ENCODE measurements around the gene SMAD2. TPM values are rescaled to one million over a fixed set of nuclear protein-coding genes. Genes with fewer than 3 reads are reported as not detected.

Gene SMAD2
- total and polyA plus RNA-seq, 2 of the 8 experiments (the other 6 are each of a cell fraction or from before 2014, with no cell fraction given) = 28.4 to 124 TPM

GRCh38 chr18:47771922-47772321 is 158.5 kb downstream of the SMAD2 start:
- Histone ChIP-seq H4K5ac (ENCODE audit: insufficient read length, low read depth, low read length) (no peak overlapping the region), H3K23ac (ENCODE audit: insufficient read length) (no peak overlapping the region), H3K27ac (ENCODE audit: low read depth, low read length) (no peak overlapping the region)
- no peak for TF ChIP-seq CTBP2 (IDR thresholded peaks at IDR 0.05; ENCODE audit: borderline replicate concordance, insufficient read depth, insufficient read length, low read length)
- no peak for TF ChIP-seq TCF12 (IDR thresholded peaks at IDR 0.05; ENCODE audit: low read depth, low read length)
- TF ChIP-seq CHD1 (IDR thresholded peaks at IDR 0.05; ENCODE audit: low read depth, low read length) = no peak
- no peak for TF ChIP-seq TEAD4 (IDR thresholded peaks at IDR 0.05; ENCODE audit: low read depth, low read length)
- no peak for TF ChIP-seq RAD21 (IDR thresholded peaks at IDR 0.05 in 1 of 2, conservative IDR thresholded peaks at IDR 0.05 in 1 of 2; ENCODE audit: low read depth in 2 of 2, low read length in 2 of 2)
- no peak for TF ChIP-seq BACH1 (IDR thresholded peaks at IDR 0.05; ENCODE audit: low read length)
- TF ChIP-seq CEBPB (IDR thresholded peaks at IDR 0.05; ENCODE audit: low read depth, low read length) = no peak
- no peak for TF ChIP-seq CBX5 (IDR thresholded peaks at IDR 0.05; ENCODE audit: low read depth, low read length)
- no peak for TF ChIP-seq PHF8 (conservative IDR thresholded peaks at IDR 0.05; ENCODE audit: low read depth, low read length)
- TF ChIP-seq NRF1 (IDR thresholded peaks at IDR 0.05; ENCODE audit: low read depth, low read length) = no peak
- TF ChIP-seq TAF1 (IDR thresholded peaks at IDR 0.05; ENCODE audit: low read depth, low read length) = no peak
- TF ChIP-seq POU5F1 (IDR thresholded peaks at IDR 0.05; ENCODE audit: low read depth, low read length) = no peak
- no peak for TF ChIP-seq SAP30 (IDR thresholded peaks at IDR 0.05; ENCODE audit: insufficient read depth, insufficient replicate concordance, low read length)
- no peak for TF ChIP-seq HDAC6 (IDR thresholded peaks at IDR 0.05; ENCODE audit: low read depth, low read length)
- no peak for TF ChIP-seq RBBP5 (IDR thresholded peaks at IDR 0.05; ENCODE audit: borderline replicate concordance, low read depth, low read length)

More at GRCh38 chr18:47771922-47772321, 158.5 kb downstream of the SMAD2 start:
- H2BK5ac ChIP-seq (ENCODE audit: low read depth, low read length) = no peak overlapping the region
- H2BK12ac ChIP-seq (ENCODE audit: low read depth, low read length) = peak overlapping the region; percentile 50; the same call in 1 of the 2 replicates
- no peak overlapping the region for H3K4me3 ChIP-seq (ENCODE audit: extremely low read depth in 1 of 4, insufficient read depth in 2 of 4, low read depth in 3 of 4, low read length in 4 of 4)
- no peak overlapping the region for H3K18ac ChIP-seq (ENCODE audit: extremely low read depth, low read length)
- H4K8ac ChIP-seq (ENCODE audit: extremely low read depth, insufficient read depth, low read length) = no peak overlapping the region
- no peak overlapping the region for H3K14ac ChIP-seq (ENCODE audit: insufficient read length)
- no peak overlapping the region for H3K4me2 ChIP-seq (ENCODE audit: insufficient read depth in 1 of 2, low read depth in 2 of 2, low read length in 2 of 2)
- no peaks in the 10 kb centered on the region for H3K36me3 ChIP-seq (ENCODE audit: control insufficient read depth in 2 of 4, insufficient read depth in 4 of 4, low read length in 3 of 4)
- no peaks in the 10 kb centered on the region for H3K79me1 ChIP-seq (ENCODE audit: low read depth, low read length)
- POLR2A ChIA-PET (ENCODE audit: partially characterized antibody) = no interaction called here
- CTCF ChIA-PET (ENCODE audit: partially characterized antibody) = interaction anchor here (0.6 to 2.4 kb wide), 27 partner anchors 11 to 566 kb away, joined by 3 to 30 read pairs (median 4); no protein-coding TSS in a partner anchor
- H3K27me3 ChIP-seq (replicated peaks in 1 of 4; ENCODE audit: control insufficient read depth in 3 of 4, extremely low read depth in 1 of 4, insufficient read depth in 3 of 4, low read length in 3 of 4) = no peaks in the 10 kb centered on the region; a peak in 1 of 7 replicates
- FAIRE-seq = no peak
- no peak overlapping the region for H3K4ac ChIP-seq (replicated peaks; ENCODE audit: insufficient read length, low read depth, low read length)
- H2BK120ac ChIP-seq (replicated peaks; ENCODE audit: low read depth, low read length) = peak overlapping the region; percentile 47
- no peak overlapping the region for H2AFZ ChIP-seq (ENCODE audit: low read length)
- H3K79me2 ChIP-seq (ENCODE audit: control insufficient read depth in 1 of 2, insufficient read depth in 2 of 2, low read length in 2 of 2) = no peaks in the 10 kb centered on the region
- no peaks in the 10 kb centered on the region for H3K23me2 ChIP-seq (ENCODE audit: low read depth, low read length)
- H3K9ac ChIP-seq (replicated peaks in 1 of 4; ENCODE audit: extremely low read depth in 1 of 4, low read depth in 3 of 4, low read length in 3 of 4) = no peak overlapping the region
- 57% methylated on average over 3 of the region's 3 CpGs; no CpG with 5 or more reads in 1 of the 2 experiments for WGBS, 2 experiments (ENCODE audit: extremely low coverage in 1 of 2, insufficient coverage in 1 of 2, insufficient read length in 1 of 2, insufficient replicate concordance in 2 of 2, low coverage in 1 of 2, low lambda C conversion rate in 2 of 2, missing lambda C conversion rate in 1 of 2)
- no peaks in the 10 kb centered on the region for H4K20me1 ChIP-seq (replicated peaks in 1 of 2; ENCODE audit: control insufficient read depth in 1 of 2, insufficient read depth in 2 of 2, low read length in 2 of 2)
- H4K91ac ChIP-seq (replicated peaks; ENCODE audit: insufficient read length, low read length) = peak overlapping the region; percentile 49
- no peak for DNase-seq (ENCODE audit: low read depth in 1 of 2, low spot score in 2 of 2)
- no peaks in the 10 kb centered on the region for H3K9me3 ChIP-seq (ENCODE audit: insufficient read depth in 2 of 2, low read depth in 1 of 2, low read length in 1 of 2)
- H2BK15ac ChIP-seq (ENCODE audit: low read length) = peak overlapping the region; percentile 5; the same call in 1 of the 2 replicates
- 0 out of 2 replicates have a peak overlapping the region, but pooled peaks have one; percentile 91 for H2BK20ac ChIP-seq (ENCODE audit: low read length)
- H3K4me1 ChIP-seq (replicated peaks in 1 of 4; ENCODE audit: control insufficient read depth in 3 of 4, insufficient read depth in 4 of 4, low read length in 3 of 4) = no peaks in the 10 kb centered on the region
- H2AK5ac ChIP-seq (ENCODE audit: low read depth, low read length) = 0 out of 2 replicates have a peak overlapping the region, but pooled peaks have one; percentile 70
- H3K56ac ChIP-seq (replicated peaks; ENCODE audit: insufficient read length, low read depth, low read length) = peak overlapping the region; percentile 17
